ENCODE measurements around the gene FMNL3.
"Not testable (repeated sequence)": the region's sequence is repeated elsewhere in the genome, so short reads cannot be mapped to it uniquely, and the experiment has no call there.

The FMNL3 gene

DNA sequence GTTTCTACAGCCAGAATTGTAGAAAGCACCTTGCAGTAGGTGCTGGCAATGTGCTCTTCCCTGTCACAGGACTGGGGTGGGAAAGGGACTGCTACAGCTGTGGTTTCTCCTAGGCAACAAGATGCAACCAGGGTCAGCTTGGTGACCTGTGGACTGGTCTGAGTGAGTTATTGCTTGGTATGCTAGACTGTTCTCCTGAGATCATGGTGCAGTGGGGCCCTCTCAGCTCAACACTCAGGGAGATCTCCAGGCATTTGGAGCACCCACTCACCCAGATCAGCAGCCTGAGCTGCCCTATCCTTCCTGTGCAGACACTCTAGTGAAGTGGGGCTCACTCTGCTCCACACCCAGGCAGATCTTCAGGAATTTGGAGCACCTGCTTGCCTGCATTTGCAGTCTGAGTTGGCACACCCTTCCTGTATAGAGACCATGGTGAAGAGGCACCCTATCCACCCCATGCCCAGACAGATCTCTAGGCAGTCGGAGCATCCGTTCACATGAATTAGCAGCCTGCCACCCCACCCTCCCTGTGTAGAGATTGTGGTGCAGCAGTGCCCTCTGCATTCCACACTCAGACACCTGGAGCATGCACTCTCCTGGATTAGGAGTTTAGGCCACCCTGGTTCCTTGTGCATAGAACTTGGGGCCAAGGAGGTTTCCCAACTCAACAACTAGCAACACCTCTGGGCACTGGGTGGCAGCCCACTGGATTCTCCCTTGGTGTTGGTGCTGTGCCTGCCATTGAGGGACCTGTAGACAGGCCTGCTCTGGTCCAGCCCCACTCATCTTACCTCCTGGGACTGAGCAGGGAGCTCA, 97.9 kb downstream of the FMNL3 start:
- no peak for DNase-seq (ENCODE audit: low read depth in 2 of 3, low spot score in 1 of 3)

DNA sequence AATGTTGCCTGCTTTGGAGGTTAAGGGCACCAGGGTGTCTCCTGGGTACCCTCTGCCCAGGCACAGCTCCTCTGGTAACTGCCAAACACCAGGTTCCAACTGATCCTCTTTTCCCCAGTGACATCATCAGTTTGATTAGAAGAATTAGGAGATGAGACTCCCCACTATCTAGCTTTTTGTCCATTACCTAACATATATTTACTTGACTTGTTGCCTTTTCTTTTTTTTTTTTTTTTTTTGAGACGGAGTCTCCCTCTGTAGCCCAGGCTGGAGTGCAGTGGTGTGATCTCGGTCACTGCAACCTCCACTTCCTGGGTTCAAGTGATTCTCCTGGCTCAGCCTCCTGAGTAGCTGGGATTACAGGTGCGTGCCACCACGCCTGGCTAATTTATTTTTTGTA, 101.7 kb downstream of the FMNL3 start, which contains the start of gene FAM186B:
Gene FAM186B (minus strand): TSS at position 101 of the 400 bp plus-strand sequence. CDS start 162 bp downstream, outside the sequence.
- DNase-seq (ENCODE audit: low read depth in 2 of 3, low spot score in 1 of 3): not testable (repeated sequence)

DNA sequence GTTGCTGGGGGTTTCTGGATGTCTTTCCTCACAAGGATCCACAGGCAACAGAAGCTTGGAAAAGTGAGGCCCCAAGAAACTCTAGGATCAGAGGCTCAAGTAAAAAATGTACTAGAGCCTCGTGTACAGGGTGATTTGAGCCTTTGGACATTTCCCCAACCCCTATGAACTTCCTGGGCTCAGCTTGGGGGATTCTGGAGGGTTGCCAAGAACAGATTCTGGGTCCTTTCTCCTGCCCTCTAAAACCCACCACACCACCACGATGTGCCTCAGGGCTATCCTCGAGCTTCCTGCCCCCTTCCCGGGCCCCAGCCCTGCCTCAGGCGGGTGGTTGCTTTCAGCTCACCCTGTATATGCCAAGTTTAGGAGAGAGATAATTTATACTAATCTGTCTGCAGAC, 102.3 kb downstream of the FMNL3 start:
- no peak for DNase-seq (ENCODE audit: low read depth in 2 of 3, low spot score in 1 of 3)

DNA sequence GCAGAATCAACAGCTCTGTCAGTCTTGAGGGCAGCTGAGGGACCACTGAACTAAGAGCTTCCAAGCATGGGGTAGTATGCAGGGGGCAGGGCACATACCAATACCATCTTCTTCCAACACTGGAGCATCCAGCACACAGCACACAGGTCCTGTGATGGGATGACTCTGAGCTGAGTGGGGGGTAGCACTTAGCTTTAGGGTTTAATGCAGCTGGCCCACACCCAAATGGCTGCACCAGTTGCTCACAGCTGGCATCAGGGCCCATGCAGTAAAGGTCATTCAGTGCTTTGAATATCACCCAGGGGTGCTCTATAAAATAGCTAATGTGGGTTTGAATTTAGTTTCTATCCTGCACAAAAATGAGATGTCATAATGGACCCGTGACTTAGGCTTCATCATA, 103.5 kb downstream of the FMNL3 start:
- no peak for DNase-seq (ENCODE audit: low read depth in 2 of 3, low spot score in 1 of 3)

DNA sequence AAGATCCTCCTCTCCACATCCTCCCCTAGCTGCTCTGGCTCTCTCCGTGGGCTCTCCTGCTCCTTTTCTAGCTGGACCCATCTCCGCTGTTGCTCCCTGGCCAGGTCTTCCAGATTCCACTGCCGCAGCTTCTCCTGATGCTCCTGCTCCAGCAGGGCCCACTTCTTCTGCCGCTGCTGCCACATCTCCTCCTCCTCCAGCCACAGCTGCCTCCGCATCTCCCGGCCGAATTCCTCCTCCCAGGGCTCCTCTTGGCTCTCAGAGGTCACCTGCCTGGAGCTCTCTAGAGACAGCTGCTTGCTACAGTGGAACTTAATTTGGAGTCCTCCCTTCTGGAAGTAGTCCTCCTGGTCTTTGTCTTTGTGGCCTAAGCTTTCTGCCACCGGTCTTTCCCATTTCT, 107.2 kb downstream of the FMNL3 start:
- DNase-seq (ENCODE audit: low read depth in 2 of 3, low spot score in 1 of 3): no peak

DNA sequence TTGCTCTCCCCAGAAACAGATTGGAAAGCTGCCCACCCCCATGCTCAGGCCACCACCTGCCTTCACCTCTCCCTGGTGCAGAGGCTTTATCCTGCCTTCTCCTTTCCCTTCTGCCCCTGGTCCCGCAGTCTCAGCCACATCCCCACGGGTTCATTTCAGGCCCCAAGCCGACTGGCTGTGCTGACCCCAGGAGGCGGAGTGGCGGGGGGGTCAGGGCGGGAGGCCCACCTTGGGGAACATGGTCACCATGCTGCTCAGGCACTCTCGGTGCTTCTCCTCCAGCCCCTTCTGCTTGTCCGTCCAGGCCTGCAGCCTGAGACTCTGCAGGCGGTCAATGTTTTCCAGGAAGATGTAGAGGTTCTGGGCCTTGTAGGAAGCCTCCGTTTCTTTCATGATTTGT, 108.7 kb downstream of the FMNL3 start:
- no peak for DNase-seq (ENCODE audit: low read depth in 2 of 3, low spot score in 1 of 3)

DNA sequence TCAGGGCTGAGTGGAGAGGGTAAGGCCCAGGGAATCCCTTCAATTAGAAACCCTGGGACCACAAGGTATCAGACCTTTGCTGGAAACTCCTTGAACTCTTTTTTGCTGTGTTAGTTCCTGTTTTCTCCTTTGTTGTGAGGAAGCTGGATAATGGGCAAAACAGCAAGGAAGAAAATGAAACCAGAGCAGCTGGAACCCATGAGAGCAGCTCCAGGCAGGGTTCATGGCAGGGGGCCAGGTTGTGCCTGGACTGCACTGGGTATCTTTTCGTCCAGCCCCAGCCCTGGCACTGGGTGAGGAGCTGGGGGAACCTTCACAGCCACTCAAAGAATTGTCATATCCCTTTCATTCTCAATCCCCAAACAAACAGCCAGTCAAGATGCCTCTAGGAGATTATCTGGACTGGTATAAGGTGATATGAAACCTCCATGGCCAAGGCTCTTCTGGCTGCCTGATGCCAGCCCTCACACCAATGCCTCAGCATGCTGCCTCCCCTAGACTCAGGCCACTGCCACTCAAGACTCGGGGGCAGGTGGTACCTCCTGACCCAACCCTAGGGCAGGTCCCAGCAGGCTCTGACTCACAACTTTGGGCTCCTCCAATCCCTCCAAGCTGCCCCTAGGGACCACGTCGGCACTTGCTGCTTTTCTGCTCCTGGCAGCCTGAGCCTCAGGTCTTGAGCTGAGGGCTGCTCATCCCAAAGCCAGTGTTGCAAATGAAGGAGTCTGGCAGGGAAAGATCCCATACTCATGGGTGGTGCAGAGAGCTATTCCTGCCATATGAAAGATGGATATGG, 118.3 kb downstream of the FMNL3 start:
- no peak for DNase-seq (ENCODE audit: low read depth in 2 of 3, low spot score in 1 of 3)

DNA sequence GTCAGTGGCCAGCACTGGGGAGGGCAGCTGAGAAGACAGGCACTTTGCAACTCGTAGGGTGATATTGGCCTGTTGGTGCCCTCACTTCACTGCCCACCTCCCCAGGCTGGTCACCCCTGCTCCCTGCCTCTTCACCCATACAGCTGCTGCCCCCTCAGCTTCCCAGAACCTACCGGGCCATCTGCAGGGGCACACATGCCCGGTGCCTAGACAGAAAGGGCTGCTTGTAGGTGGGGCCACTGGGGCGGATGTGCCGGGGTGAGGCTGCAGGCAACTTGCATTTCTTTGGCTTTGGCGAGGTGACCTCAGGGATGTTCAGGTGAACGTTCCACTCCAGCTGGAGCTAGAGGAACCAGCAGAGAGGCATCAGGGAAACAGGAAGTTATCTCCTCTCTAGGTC, 118.9 kb downstream of the FMNL3 start:
- no peak for DNase-seq (ENCODE audit: low read depth in 2 of 3, low spot score in 1 of 3)

DNA sequence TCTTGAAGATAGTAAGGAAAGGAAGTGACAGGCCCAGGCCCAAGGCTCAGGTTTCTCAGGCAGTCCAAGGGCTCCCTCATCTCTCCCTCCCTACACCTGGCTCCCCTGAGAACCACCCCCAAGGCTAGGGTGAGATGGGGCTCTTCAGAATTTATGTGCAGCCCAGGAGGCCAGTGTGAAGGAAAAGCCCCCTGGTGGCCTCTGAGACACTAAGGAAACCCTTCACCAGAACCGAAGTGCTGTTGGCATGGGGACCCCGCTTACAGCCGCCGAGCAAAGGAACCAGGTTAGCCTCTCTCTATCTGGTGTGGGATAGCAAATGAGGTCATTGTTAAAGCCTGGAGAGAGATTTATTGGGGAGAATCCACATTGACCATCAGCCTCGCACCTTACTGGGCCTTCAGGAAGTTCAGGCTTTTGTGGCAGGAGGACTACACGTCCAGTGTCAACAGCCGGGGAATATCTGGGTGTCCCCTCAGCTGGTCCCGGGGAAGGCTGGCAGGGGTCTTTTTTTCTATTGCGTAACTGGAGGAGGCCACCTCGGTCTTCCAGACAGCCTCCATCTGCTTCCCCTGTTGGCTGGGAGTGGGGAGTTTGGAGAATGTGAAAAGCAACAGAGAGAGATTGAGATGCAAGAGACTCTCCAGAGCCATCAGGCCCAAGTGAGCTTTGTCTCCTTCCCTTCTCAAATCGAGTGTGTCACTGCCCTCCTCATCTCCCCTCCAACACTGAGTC, 119.9 kb downstream of the FMNL3 start:
- no peak for DNase-seq (ENCODE audit: low read depth in 2 of 3, low spot score in 1 of 3)
